GM19467 (cell line): Measurements from ENCODE around the gene TRRAP.

ENCODE experiments used
- ATAC-seq: cut with Tn5 transposase; IDR thresholded peaks from one replicate; pipeline ENCODE4 v1.9.1; 2021; ENCODE audit warnings: mild to moderate bottlenecking, moderate library complexity; ENCODE audit not compliant: unreplicated experiment

Gene TRRAP

GRCh38 chr7:98981701-98982100 lies 103.4 kb downstream of the TRRAP start:
- ATAC-seq, result no peak

- no peak for ATAC-seq
Measured at GRCh38 chr7:98982686-98983085, 104.4 kb downstream of the TRRAP start.

- no peak for ATAC-seq
Measured at GRCh38 chr7:98984126-98984525, 105.8 kb downstream of the TRRAP start.

- no peak for ATAC-seq
Measured at GRCh38 chr7:98985406-98985805, 107.1 kb downstream of the TRRAP start.

GRCh38 chr7:98985945-98986344 lies 107.6 kb downstream of the TRRAP start:
- ATAC-seq, result no peak

- no peak for ATAC-seq
Measured at GRCh38 chr7:98988641-98989040, 110.3 kb downstream of the TRRAP start.

- no peak for ATAC-seq
Measured at GRCh38 chr7:98990356-98990755, 112.0 kb downstream of the TRRAP start.

GRCh38 chr7:98991141-98991540 lies 112.8 kb downstream of the TRRAP start:
- ATAC-seq, result no peak

GRCh38 chr7:98992076-98992475 lies 113.7 kb downstream of the TRRAP start:
- ATAC-seq, result no peak

- no peak for ATAC-seq
Measured at GRCh38 chr7:98993024-98993897, 114.9 kb downstream of the TRRAP start.

- ATAC-seq, result no peak
Measured at GRCh38 chr7:98994046-98994944, 116.0 kb downstream of the TRRAP start.

GRCh38 chr7:98995111-98995510 lies 116.8 kb downstream of the TRRAP start:
- ATAC-seq, result no peak

GRCh38 chr7:98995523-98996149 lies 117.3 kb downstream of the TRRAP start:
- ATAC-seq, result no peak

- no peak for ATAC-seq
Measured at GRCh38 chr7:98996150-98996552, 117.8 kb downstream of the TRRAP start.

GRCh38 chr7:98997846-98998245 lies 119.5 kb downstream of the TRRAP start:
- no peak for ATAC-seq

- ATAC-seq, result no peak
Measured at GRCh38 chr7:98998821-98999725, 120.7 kb downstream of the TRRAP start.

GRCh38 chr7:99000196-99000903 lies 122.0 kb downstream of the TRRAP start:
- no peak for ATAC-seq

GRCh38 chr7:99000904-99001465 lies 122.7 kb downstream of the TRRAP start:
- no peak for ATAC-seq

- no peak for ATAC-seq
Measured at GRCh38 chr7:99001482-99002147, 123.3 kb downstream of the TRRAP start.
